ENCODE data around the gene TSEN34. TPM values are rescaled to one million over a fixed set of nuclear protein-coding genes. Genes with fewer than 3 reads are reported as not detected.

Gene TSEN34
- total RNA-seq, 4 donors from 2014 or later: 80.5 to 118 (median 107) TPM

- TF ChIP-seq POLR2A (IDR thresholded peaks at IDR 0.05) (no peak), CTCF (IDR thresholded peaks at IDR 0.05) (no peak)
- intact Hi-C loops (cut with DNase I; ENCODE audit: low total_unique reads): no loop called here
- DNase-seq (ENCODE audit: low spot score in 2 of 2): no peak
- WGBS, 2 donors: 81 to 87% methylated on average over 4 to 19 of the region's 19 CpGs
- no peak overlapping the region for H3K4me3 ChIP-seq (ENCODE audit: low read depth, poor library complexity, severe bottlenecking)
Measured at GRCh38 chr19:54148158-54148557, 43.0 kb upstream of the TSEN34 start.

- H3K4me3 ChIP-seq (ENCODE audit: low read depth, poor library complexity, severe bottlenecking): no peak overlapping the region
- WGBS, 2 donors: 83 to 86% methylated on average over 12 of the region's 12 CpGs
- TF ChIP-seq POLR2A (IDR thresholded peaks at IDR 0.05) (no peak), CTCF (IDR thresholded peaks at IDR 0.05) (no peak)
- no peak for DNase-seq (ENCODE audit: low spot score in 2 of 2)
- intact Hi-C loops (cut with DNase I; ENCODE audit: low total_unique reads): no loop called here
Measured at GRCh38 chr19:54149021-54149812, 41.9 kb upstream of the TSEN34 start.

GRCh38 chr19:54151362-54152035 is 39.6 kb upstream of the TSEN34 start:
- H3K4me3 ChIP-seq (ENCODE audit: low read depth, poor library complexity, severe bottlenecking): no peak overlapping the region
- no peak for DNase-seq (ENCODE audit: low spot score in 2 of 2)
- 79 to 86% methylated on average over 23 of the region's 23 CpGs for WGBS, 2 donors
- TF ChIP-seq POLR2A (IDR thresholded peaks at IDR 0.05) (no peak), CTCF (IDR thresholded peaks at IDR 0.05) (no peak)
- intact Hi-C loops (cut with DNase I; ENCODE audit: low total_unique reads): no loop called here

DNA sequence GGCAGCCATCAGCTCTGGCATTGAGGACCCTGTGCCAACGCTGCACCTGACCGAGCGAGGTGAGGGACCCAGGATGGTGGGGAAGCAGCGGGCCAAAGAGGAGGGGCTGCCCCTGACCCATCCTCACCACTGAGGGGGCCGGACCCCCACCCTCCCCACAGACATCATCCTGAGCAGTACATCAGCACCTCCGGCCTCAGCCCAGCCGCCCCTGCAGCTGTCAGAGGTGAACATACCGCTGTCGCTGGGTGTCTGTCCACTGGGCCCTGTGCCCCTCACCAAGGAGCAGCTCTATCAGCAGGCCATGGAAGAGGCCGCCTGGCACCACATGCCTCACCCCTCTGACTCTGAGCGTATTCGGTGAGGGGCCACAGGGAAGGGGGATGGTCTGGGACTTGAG is 38.8 kb upstream of the TSEN34 start:
- intact Hi-C loops (cut with DNase I; ENCODE audit: low total_unique reads): no loop called here
- no peak for DNase-seq (ENCODE audit: low spot score in 2 of 2)
- 92 to 95% methylated on average over 6 to 8 of the region's 12 CpGs for WGBS, 2 donors
- H3K4me3 ChIP-seq (ENCODE audit: low read depth, poor library complexity, severe bottlenecking): no peak overlapping the region
- no peak for TF ChIP-seq CTCF (IDR thresholded peaks at IDR 0.05)
- no peak for TF ChIP-seq POLR2A (IDR thresholded peaks at IDR 0.05)

GRCh38 chr19:54152878-54153524 is 38.1 kb upstream of the TSEN34 start:
- WGBS, 2 donors: 87 to 88% methylated on average over 23 to 25 of the region's 25 CpGs
- intact Hi-C loops (cut with DNase I; ENCODE audit: low total_unique reads): no loop called here

More at GRCh38 chr19:54152878-54153524, 38.1 kb upstream of the TSEN34 start:
- DNase-seq (ENCODE audit: low spot score in 2 of 2): no peak
- H3K4me3 ChIP-seq (ENCODE audit: low read depth, poor library complexity, severe bottlenecking): no peak overlapping the region
- TF ChIP-seq CTCF (IDR thresholded peaks at IDR 0.05) (no peak), POLR2A (IDR thresholded peaks at IDR 0.05) (no peak)

Measured in lower leg skin (tissue), 4 donors.